PC-3 (cell line): ENCODE measurements around the gene C1orf210.

Experiments
- EZH2 ChIP-seq: fragments of 300-600 bp; sonication (generic); IDR thresholded peaks from one replicate; pipeline ENCODE4 v1.6.1; 2017; ENCODE audit warnings: antibody characterized with exemption, mild to moderate bottlenecking, low read length; ENCODE audit not compliant: unreplicated experiment
- EZH2phosphoT487 ChIP-seq: fragments of 300-600 bp; sonication (generic); IDR thresholded peaks from 2 replicates; pipeline ENCODE4 v1.6.1; 2018; ENCODE audit warnings: mild to moderate bottlenecking, antibody characterized with exemption, low read length, borderline replicate concordance
- TF ChIP-seq, protein P1 (sequence below): fragments of 300-600 bp; sonication (generic); conservative IDR thresholded peaks from 2 replicates; pipeline ENCODE4 v1.5.1; 2017; ENCODE audit warnings: antibody characterized with exemption, low read depth, mild to moderate bottlenecking, low read length

DNA sequence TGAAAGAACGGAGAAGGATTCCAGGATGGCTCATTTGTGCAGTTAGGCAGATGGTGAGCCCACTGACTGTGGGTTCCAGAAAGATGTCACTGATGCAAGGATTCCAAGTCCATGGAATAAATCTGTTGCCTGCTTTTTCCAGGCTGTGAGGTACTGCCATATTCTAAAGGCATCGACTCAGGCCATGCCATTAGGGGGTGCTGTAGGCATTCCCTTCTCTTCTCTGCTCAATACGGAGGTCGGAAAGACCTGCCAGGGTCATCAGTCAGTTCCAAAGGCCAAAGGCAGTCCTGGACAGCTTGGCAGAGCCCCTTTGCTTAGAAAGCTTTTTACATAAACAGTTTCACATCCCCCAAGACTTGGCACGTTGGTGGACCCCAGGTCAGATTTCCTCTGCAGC lies 47.3 kb downstream of the C1orf210 start:
- TF ChIP-seq, protein P1, sequence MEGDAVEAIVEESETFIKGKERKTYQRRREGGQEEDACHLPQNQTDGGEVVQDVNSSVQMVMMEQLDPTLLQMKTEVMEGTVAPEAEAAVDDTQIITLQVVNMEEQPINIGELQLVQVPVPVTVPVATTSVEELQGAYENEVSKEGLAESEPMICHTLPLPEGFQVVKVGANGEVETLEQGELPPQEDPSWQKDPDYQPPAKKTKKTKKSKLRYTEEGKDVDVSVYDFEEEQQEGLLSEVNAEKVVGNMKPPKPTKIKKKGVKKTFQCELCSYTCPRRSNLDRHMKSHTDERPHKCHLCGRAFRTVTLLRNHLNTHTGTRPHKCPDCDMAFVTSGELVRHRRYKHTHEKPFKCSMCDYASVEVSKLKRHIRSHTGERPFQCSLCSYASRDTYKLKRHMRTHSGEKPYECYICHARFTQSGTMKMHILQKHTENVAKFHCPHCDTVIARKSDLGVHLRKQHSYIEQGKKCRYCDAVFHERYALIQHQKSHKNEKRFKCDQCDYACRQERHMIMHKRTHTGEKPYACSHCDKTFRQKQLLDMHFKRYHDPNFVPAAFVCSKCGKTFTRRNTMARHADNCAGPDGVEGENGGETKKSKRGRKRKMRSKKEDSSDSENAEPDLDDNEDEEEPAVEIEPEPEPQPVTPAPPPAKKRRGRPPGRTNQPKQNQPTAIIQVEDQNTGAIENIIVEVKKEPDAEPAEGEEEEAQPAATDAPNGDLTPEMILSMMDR = peak; percentile 82
- TF ChIP-seq EZH2phosphoT487 (no peak), EZH2 (no peak)
